ENCODE data around the gene ANKRD11. TPM values are rescaled to one million over a fixed set of nuclear protein-coding genes. Genes with fewer than 3 reads are reported as not detected.

ANKRD11 gene
- total and polyA plus RNA-seq, 12 donors = 47.7 to 93.6 (median 66.2) TPM

- Histone ChIP-seq H3K36me3 (peaks cover 10 to 91% (median 44%) of the 10 kb centered on the region in 9 donors), H3K4me1 (peaks cover 0 to 6% (median 0%) of the 10 kb centered on the region in 9 donors), H3K27ac (no peak overlapping the region), H3K4me3 (no peak overlapping the region), H3K27me3 (no peaks in the 10 kb centered on the region), H3K9me3 (peaks cover 0 to 36% (median 3%) of the 10 kb centered on the region in 11 donors)
- TF ChIP-seq CTCF (IDR thresholded peaks at IDR 0.05) = no peak
- ATAC-seq = peak in 5 of 8 donors; percentile 17 to 74 (median 59)
- WGBS, 2 donors = 71 to 74% methylated on average over 14 of the region's 14 CpGs
- intact Hi-C loops (cut with DNase I) = no loop called here
- DNase-seq = peak in 1 of 2 donors; percentile 23
Observed at GRCh38 chr16:89230255-89230654, 260.1 kb downstream of the ANKRD11 start.

GRCh38 chr16:89224665-89225064, 265.7 kb downstream of the ANKRD11 start:
- ATAC-seq (no peak), DNase-seq (no peak)
- no peak overlapping the region for H3K4me3 ChIP-seq
- H3K27ac ChIP-seq = no peak overlapping the region
- no peak for TF ChIP-seq CTCF (IDR thresholded peaks at IDR 0.05)
- intact Hi-C loops (cut with DNase I) = no loop called here
- 95 to 97% methylated on average over 10 of the region's 10 CpGs for WGBS, 2 donors
- H3K9me3 ChIP-seq = peaks cover 0 to 30% (median 3%) of the 10 kb centered on the region in 11 donors
- H3K36me3 ChIP-seq = peaks cover 10 to 95% (median 55%) of the 10 kb centered on the region in 9 donors
- no peaks in the 10 kb centered on the region for H3K27me3 ChIP-seq
- peaks cover 0 to under 1% (median 0%) of the 10 kb centered on the region in 9 donors for H3K4me1 ChIP-seq

- WGBS, 2 donors = 96% methylated on average over 21 of the region's 21 CpGs
- Histone ChIP-seq H3K4me3 (no peak overlapping the region), H3K27ac (no peak overlapping the region), H3K4me1 (peaks cover 0 to 18% (median 12%) of the 10 kb centered on the region in 9 donors), H3K9me3 (peaks cover 0 to 17% (median 0%) of the 10 kb centered on the region in 11 donors), H3K27me3 (no peaks in the 10 kb centered on the region), H3K36me3 (peaks cover 6 to 86% (median 48%) of the 10 kb centered on the region in 9 donors)
- no peak for TF ChIP-seq CTCF (IDR thresholded peaks at IDR 0.05)
- intact Hi-C loops (cut with DNase I) = no loop called here
- DNase-seq (no peak), ATAC-seq (no peak)
Observed at GRCh38 chr16:89222931-89223330, 267.4 kb downstream of the ANKRD11 start.

GRCh38 chr16:89221604-89222003, 268.8 kb downstream of the ANKRD11 start:
- Histone ChIP-seq H3K27me3 (no peaks in the 10 kb centered on the region), H3K36me3 (peaks cover 3 to 73% (median 35%) of the 10 kb centered on the region in 9 donors), H3K4me3 (no peak overlapping the region), H3K4me1 (peaks cover 0 to 25% (median 19%) of the 10 kb centered on the region in 9 donors), H3K27ac (no peak overlapping the region), H3K9me3 (peaks cover 0 to 4% (median 0%) of the 10 kb centered on the region in 11 donors)
- no peak for DNase-seq
- no peak for ATAC-seq
- no peak for TF ChIP-seq CTCF (IDR thresholded peaks at IDR 0.05)
- intact Hi-C loops (cut with DNase I) = no loop called here
- WGBS, 2 donors = 84 to 85% methylated on average over 3 of the region's 3 CpGs

All from heart right ventricle (tissue), 16 donors.